GM15510 (cell line): ENCODE data around the gene LDB3.
A peak's percentile ranks its signal among the peaks of the same experiment; 100 is the strongest.

Source experiments
- POLR2A ChIP-seq: IDR thresholded peaks from 3 replicates; pipeline ENCODE4 v1.6.1; 2011; ENCODE audit warnings: borderline replicate concordance; ENCODE audit not compliant: insufficient read length; ENCODE audit errors: extremely low read depth

Gene LDB3

DNA sequence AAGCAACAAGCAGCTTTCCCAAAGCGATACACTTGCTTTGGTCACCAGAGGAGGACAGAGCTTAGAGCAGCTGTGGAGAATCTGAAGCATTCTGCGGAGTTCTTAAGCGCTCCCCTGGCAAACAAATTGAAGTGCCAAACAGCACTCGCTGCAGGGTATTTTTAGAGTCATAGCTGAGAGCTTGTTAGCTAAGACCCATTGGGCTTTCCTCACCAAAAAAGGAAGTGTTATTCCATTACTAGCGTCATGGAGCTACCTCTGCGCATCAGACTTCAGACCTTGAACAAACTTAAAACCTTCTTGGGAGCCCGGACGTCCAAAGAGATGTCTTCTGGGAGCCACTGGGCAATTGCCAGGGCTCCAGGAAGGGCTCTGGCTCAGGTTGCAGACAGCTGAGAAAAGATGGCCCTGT is 65.0 kb downstream of the LDB3 start:
- no peak for TF ChIP-seq POLR2A

DNA sequence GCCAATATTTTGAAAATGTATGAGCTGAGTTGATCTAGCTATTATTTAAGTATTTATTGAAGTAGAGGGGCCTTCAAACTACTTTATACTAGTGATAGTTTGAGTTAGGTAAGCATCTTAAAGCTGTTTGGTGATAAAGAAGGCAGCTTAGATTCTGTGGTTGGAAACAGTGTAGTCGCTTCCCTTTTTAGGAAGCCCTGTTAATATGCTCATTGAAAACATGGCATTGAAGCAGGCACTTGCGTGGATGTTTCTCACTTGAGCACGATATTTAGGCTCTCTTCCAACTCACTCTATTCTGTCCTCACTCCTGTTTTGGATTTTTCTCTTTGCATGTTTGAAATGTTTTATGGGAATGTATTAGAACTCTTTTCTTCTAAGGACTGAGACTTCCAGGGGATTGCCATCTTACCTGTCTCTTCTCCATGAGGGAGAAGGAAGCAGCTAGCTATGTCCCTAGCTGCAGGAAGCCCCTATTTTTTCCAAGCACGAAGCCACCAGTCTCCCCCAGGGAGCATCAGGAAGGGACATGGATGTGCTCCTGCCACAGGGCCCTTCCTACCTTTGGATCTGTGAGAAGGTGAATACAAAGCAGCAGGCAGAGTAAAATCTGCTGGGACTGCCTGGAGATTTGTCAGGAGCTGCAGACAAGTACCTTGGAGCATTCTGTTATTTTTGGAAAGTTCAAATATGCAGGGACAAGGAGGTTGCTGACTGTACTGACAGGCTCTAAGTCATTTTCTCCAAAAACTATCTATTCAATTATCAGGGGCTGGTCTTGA is 66.1 kb downstream of the LDB3 start:
- no peak for TF ChIP-seq POLR2A

DNA sequence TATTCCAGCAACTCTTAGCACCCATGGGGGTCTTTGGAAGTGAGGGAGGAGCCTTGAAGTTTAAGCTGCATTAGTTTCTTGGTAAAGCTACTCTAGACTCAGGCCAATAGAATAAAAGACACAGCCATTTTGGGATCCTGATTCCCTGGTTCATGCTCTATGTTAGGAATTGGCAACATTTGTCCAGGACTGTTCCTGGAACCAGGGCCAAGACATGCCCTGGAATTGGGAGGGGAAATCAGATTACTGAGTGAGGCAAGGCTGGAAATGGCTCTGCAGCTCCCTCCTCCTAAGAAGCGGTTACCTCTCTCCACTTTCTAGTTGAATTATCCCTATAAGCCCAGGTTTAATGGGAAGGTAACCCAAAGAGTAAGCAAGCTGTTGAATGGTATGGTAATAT is 73.9 kb downstream of the LDB3 start:
- no peak for TF ChIP-seq POLR2A

DNA sequence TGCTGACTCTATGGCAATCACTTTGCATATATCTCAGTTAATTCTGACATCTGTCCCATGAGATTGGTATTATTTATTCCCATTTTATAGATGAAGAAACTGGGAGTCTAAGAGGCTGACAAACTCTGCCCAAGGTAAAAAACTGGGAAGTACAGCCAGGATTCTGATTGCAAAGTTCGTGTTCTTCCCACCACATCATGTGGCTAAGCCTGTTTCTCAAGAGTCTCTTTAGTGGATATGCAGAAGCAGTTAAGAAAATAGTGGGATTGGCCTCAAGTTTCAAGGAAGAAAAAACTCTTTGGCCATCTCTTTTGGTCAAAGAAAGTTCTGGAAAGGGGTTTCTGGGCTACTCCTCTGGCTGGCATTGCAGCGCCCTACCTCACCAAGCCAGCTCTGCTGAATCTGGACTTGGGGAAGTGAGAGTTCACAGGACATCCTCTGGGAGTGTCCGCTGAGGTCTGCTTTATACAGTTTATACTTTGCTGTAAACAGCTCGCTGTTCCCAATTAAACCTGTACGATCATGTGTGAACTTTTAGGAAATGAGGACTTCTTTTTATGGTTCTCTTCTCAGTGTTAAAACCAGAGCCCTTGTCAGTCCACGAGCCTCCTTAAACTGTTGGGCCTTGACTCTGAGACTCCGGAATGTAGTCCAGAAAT is 75.9 kb downstream of the LDB3 start:
- no peak for TF ChIP-seq POLR2A

DNA sequence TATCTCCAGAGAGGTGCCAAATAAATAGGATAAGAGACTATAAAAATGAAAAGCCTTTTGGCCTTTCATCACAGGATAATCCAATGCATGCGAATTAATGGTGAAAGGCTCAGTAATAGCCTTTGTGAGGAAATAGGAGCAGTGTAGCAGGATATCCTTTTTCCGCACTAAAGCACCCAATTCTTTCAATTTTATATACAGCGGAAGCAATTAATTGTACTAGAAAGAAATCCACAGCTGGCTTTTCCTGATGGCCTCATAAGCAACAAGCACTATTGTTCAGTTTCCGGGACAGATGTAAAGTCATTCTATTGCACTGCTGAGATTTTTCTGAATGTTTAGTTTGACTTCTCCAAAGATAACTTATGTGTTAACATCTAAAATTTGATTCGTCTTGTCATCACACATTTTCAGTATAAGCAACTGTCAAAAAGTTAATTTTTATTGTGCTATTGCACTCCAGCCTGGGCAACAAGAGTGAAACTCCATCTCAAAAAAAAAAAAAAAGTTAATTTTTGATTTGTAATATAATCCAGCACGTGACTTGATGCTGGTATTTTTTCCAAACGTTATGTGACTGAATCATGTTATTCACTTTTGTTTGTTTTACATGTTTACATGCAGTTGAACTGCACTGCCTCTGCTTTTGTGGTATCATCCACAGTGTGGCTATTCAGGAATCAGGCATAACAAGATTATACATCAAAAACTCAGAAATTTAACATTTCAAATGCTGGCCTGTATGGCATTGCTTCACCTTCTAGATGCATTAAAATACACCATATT is 79.7 kb downstream of the LDB3 start:
- TF ChIP-seq POLR2A = no peak

DNA sequence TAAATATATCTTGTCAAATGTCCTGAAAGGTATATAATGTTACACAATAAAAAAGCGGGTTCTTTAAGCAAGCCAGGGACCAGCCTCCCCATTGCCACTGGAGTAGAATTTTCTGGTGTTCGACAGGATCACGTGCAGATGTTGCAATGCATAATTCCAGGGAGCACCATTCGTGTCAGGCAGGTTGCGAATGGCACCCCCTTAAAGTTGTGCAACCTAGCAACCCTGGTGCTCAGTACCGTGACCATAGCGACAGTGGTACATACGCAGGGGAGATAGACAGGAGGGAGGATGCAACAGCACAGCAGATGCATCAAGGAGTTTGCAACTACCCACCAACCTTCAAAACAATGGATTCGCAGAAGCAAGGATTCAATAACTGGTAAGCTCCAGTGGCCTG is 81.5 kb downstream of the LDB3 start:
- no peak for TF ChIP-seq POLR2A

DNA sequence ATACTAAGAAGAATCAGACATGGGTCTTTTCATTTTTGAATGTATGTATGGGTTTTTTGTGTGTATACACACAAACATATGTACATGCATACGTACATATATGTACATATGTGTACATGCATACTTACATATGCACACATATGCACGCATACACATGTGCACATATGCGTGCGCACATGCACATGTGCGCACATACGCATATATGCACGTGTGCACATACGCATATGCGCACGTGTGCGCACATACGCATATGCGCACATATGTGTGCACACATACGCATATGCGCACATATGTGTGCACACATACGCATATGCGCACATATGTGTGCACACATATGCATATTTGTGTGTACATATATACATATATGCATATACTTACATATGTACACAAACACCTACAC is 83.2 kb downstream of the LDB3 start:
- no peak for TF ChIP-seq POLR2A

DNA sequence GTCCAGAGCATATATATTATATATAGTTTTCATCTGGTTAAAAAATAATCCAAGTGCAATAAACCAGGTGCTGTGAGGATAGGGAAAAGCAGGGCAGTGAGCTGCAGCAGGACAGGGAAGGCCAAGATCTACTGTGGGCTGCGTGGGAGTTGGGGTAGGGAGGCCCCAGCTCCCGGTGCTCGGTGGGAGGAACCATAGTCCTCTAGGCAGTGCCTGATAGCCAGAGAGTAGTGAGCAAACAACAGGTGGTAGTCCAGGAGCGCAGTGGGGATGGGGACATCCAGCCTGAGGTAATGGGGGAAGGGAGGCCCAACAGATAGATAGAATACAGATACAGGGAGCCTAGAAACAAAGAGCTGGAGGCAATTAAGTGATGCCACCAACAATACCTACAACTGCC is 84.0 kb downstream of the LDB3 start:
- TF ChIP-seq POLR2A = no peak

DNA sequence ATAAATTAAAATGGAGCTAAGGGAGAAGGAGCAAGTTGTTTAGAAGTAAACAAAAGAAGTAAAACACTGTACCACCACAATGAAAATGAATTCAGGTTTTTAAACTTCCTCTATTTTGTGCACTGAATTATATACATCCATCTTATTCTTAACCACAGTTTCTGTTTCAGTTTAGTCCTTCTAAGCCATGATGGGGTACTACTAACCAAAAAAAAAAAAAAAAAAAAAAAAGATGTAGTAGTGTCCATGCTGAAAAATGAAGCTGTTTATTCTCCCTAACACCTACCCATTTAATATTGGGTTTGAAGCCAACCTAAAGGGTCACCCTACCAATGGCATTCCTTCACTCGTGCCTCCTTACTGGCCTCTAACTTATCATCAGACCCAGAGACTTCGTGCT is 84.7 kb downstream of the LDB3 start:
- TF ChIP-seq POLR2A = no peak

DNA sequence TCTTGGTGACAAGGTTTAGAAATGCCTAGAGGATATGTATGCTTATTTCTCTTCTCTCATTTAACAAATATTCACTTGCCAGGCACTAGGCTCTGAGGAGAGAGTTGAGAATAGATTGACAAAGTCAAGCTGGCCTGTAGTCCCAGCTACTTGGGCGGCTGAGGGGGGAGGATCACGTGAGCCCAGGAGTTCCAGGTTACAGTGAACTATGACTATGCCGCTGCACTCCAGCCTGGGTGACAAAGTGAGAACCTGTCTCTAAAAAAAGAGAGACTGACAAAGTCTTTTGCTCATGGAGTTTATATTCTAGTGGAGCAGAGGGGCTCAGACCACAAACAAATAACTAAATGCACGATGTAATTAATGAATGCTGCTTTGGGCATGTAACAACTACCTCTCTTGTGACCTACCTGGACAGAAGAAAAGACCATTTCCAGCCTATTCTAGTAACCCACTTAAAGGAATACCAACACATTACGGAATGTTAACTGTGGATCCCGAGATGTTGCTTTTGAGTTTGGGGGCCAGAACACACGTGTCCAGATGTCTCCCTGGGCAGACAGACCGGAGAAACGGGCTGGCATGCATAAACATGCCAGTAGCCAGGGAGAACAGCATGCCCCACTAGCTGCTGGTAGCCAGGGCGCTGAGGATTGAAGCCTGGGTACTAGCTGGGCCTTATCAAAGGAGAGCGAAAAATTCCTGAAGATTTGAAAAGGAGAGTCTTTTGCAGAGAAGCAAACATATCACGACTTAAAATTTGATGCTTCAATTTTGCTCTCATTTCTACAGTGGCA is 85.5 kb downstream of the LDB3 start:
- no peak for TF ChIP-seq POLR2A

DNA sequence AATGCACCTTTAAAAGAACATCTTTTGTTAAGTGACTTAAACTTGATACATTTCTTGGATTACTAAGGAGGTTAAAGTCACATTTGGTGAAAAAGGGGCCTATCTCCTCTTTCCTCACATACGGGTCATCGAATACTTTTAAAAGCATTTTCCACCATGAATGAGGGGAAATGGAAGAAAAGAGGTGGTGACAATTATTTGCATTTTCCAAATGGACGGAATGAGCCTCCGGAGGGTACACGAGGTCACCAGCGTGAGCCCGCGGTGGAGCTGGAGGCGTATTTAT is 87.1 kb downstream of the LDB3 start:
- TF ChIP-seq POLR2A = no peak

DNA sequence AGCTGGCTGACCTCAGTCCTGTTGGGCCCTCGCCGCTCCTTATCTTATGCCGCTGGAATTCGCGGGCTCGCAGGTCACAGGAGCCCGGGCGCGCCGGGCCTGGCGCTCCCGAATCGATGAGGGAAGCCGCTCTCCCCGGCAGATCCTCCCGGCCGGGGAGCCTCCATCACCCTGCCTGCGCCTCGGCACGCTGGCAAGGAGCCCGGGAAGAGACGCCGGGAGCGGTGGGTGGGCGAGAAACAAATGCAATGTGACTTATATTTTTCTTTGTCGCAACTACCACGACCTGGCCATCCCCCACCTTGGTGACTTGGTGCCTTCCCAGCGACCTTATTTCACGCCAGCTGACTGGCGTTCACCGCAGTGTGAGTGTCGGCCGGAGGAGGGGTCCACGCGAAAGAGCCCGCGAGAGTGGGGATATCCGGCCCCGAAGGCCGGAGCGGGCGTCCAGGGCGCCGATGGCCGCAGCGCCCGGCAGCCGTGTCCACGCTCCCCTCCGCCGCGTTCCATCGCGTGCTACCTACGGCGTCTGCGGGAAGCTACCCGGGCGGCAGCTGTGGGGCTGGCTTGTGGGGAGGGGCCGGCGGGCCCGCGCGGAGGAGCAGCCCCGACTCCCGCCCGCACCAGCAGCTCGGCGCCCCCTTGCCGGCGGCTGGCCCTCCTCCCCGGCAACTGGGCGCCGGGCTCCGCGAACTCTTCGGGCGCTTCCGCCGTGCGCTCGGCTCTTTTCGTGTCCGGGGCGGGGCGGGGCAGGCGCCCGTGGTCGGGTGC is 87.6 kb downstream of the LDB3 start:
- TF ChIP-seq POLR2A = peak; percentile 54

DNA sequence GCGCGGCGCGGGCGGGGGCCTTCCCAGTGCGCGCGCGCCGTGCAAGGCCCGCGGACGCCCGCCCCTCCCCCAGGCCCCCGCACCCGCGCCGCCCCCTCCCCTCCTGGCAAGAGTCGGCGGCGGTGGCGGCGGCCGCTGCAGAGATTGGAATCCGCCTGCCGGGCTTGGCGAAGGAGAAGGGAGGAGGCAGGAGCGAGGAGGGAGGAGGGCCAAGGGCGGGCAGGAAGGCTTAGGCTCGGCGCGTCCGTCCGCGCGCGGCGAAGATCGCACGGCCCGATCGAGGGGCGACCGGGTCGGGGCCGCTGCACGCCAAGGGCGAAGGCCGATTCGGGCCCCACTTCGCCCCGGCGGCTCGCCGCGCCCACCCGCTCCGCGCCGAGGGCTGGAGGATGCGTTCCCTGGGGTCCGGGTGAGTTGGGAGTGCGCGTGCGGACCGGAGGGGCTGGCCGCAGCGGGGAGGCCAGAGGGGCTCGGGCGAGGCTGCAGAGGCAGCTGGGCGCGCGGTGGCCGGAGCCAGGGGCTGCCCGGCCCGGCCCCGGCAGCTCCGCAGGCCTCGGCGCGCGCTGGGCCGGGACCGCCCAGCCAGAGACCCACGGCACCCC is 88.3 kb downstream of the LDB3 start, which contains the start of gene BMPR1A:
Gene BMPR1A, plus strand, starts transcription at position 109 of the 602 bp plus-strand sequence. CDS start 119,400 bp downstream, outside the sequence.
- no peak for TF ChIP-seq POLR2A
